ENCODE results near the gene ARSB. TPM values are rescaled to one million over a fixed set of nuclear protein-coding genes. Genes with fewer than 3 reads are reported as not detected.

The ARSB gene
- total and polyA plus RNA-seq, 10 of the 15 experiments (the other 5 are each of a cell fraction or from before 2014, with no cell fraction given), result 1.2 to 8.2 (median 6.1) TPM

DNA sequence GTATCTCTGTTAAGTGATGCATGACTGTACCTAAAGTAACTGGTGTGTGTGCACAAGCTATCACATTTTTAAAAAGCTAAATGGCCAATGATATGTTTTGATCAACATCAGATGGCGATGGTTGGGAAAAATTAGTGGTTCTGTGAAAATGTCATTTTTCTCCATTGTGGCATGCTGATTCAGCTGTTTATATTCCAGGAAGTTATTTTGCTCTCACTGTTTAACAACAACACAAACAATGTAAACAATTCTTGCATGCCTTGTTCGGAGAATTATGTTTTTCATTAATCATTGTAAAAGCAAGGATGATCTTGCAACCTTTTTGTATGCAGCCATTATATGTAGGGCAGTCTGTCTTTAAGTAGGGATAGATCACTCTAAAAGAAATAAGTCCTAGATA is 230.5 kb downstream of the ARSB start:
- H3K79me2 ChIP-seq (ENCODE audit: control insufficient read depth, insufficient read depth, low read length), result no peaks in the 10 kb centered on the region
- in situ Hi-C loops (cut with MboI), result loop anchor here (5.0 kb wide), 1 partner anchor 133 kb away; no protein-coding TSS in a partner anchor
- ChIA-PET SMC1A (ENCODE audit: uncharacterized antibody, unreplicated experiment) (interaction anchor here (0.9 to 7.5 kb wide), 4 partner anchors 11 to 104 kb away, joined by 3 to 100 read pairs (median 24); no protein-coding TSS in a partner anchor), RAD21 (ENCODE audit: unreplicated experiment) (interaction anchor here (1.2 to 7.3 kb wide), 3 partner anchors 9 to 213 kb away, joined by 3 to 132 read pairs (median 4); no protein-coding TSS in a partner anchor), CTCF (interaction anchor here (0.9 to 3.8 kb wide), 3 partner anchors 10 to 18 kb away, joined by 3 to 15 read pairs (median 9); no protein-coding TSS in a partner anchor), POLR2A (interaction anchor here (0.6 to 0.7 kb wide), 5 partner anchors 21 to 388 kb away, joined by 3 to 6 read pairs (median 3); no protein-coding TSS in a partner anchor)
- TF ChIP-seq, protein P1, sequence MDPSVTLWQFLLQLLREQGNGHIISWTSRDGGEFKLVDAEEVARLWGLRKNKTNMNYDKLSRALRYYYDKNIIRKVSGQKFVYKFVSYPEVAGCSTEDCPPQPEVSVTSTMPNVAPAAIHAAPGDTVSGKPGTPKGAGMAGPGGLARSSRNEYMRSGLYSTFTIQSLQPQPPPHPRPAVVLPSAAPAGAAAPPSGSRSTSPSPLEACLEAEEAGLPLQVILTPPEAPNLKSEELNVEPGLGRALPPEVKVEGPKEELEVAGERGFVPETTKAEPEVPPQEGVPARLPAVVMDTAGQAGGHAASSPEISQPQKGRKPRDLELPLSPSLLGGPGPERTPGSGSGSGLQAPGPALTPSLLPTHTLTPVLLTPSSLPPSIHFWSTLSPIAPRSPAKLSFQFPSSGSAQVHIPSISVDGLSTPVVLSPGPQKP (IDR thresholded peaks at IDR 0.05; ENCODE audit: low read depth, low read length), result no peak
- TF ChIP-seq ASH2L (IDR thresholded peaks at IDR 0.05; ENCODE audit: borderline replicate concordance, low read depth) (no peak), JUND (IDR thresholded peaks at IDR 0.05; ENCODE audit: low read depth, low read length) (no peak), STAT1 (conservative IDR thresholded peaks at IDR 0.05) (no peak)
- DNase-seq (ENCODE audit: low read depth, low spot score) (no peak), ATAC-seq (no peak), FAIRE-seq (no peak)
- no peak overlapping the region for H3K4me3 ChIP-seq
- WGBS (ENCODE audit: insufficient coverage, insufficient replicate concordance, low lambda C conversion rate, missing lambda C conversion rate), result 53% methylated on average over 2 of the region's 2 CpGs
- H3K9ac ChIP-seq (ENCODE audit: control insufficient read depth, insufficient read depth, low read length), result no peak overlapping the region
- no TSS peak for BruUV-seq (replicated peaks)
- H3K27ac ChIP-seq (ENCODE audit: control insufficient read depth, insufficient read depth), result no peak overlapping the region
- peaks cover 48% of the 10 kb centered on the region for H3K4me1 ChIP-seq (ENCODE audit: control insufficient read depth, insufficient read depth, low read length)
- no peaks in the 10 kb centered on the region for H3K9me3 ChIP-seq (replicated peaks; ENCODE audit: control insufficient read depth, insufficient read depth, low read length)
- H3K4me2 ChIP-seq (ENCODE audit: control insufficient read depth, insufficient read depth), result no peak overlapping the region
- no peaks in the 10 kb centered on the region for H4K20me1 ChIP-seq (ENCODE audit: control insufficient read depth, insufficient read depth)
- H3K36me3 ChIP-seq (ENCODE audit: control insufficient read depth in 2 of 2, insufficient read depth in 2 of 2, low read length in 1 of 2), result no peaks in the 10 kb centered on the region; a peak in 1 of 4 replicates
- intact Hi-C loops (cut with micrococcal nuclease; ENCODE audit: unreplicated experiment), result loop anchor here (5.0 to 10.0 kb wide), 3 partner anchors 93 to 210 kb away; no protein-coding TSS in a partner anchor
- H2AFZ ChIP-seq (ENCODE audit: control insufficient read depth, low read depth, low read length), result no peak overlapping the region
- no peaks in the 10 kb centered on the region for H3K27me3 ChIP-seq (replicated peaks in 1 of 2; ENCODE audit: control insufficient read depth in 2 of 2, insufficient read depth in 2 of 2, low read length in 1 of 2)

DNA sequence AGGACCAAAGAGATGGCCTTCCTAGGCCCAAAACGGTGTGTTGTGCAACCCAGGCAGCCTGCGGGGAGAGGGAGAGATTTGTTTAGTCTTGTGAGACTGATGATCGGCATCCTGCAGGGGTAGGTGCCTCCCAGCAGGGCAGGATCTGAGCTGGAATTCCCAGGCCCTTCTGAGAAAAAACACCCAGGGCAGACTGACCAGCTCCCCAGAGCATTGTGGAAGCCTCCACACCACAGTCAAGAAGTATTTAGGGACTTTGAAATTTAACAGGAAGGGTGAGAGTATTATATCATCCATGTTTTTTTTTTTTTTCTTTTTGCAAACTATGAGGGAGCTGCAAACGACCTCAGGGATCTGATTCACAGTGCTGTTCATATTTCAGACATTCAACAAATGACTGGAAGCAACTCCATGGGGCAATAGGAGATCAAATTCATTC is 232.0 kb downstream of the ARSB start:
- no peaks in the 10 kb centered on the region for H3K79me2 ChIP-seq (ENCODE audit: control insufficient read depth, insufficient read depth, low read length)
- intact Hi-C loops (cut with micrococcal nuclease; ENCODE audit: unreplicated experiment) (loop anchor here (10.0 kb wide), 1 partner anchor 208 kb away; no protein-coding TSS in a partner anchor), in situ Hi-C loops (cut with MboI) (no loop called here)
- H3K9me3 ChIP-seq (replicated peaks; ENCODE audit: control insufficient read depth, insufficient read depth, low read length), result no peaks in the 10 kb centered on the region
- no peak for ATAC-seq
- ChIA-PET SMC1A (ENCODE audit: uncharacterized antibody, unreplicated experiment) (interaction anchor here (0.8 to 5.0 kb wide), 4 partner anchors 9 to 205 kb away, joined by 3 to 43 read pairs (median 3); no protein-coding TSS in a partner anchor), CTCF (interaction anchor here (0.6 to 0.7 kb wide), 2 partner anchors 19 to 72 kb away, joined by 3 to 6 read pairs; no protein-coding TSS in a partner anchor), RAD21 (ENCODE audit: unreplicated experiment) (interaction anchor here (1.0 kb wide), 1 partner anchor 16 kb away, joined by 4 read pairs; no protein-coding TSS in a partner anchor), POLR2A (interaction anchor here (0.5 to 1.4 kb wide), 3 partner anchors 8 to 456 kb away, joined by 4 to 7 read pairs (median 6); no protein-coding TSS in a partner anchor)
- WGBS (ENCODE audit: insufficient coverage, insufficient replicate concordance, low lambda C conversion rate, missing lambda C conversion rate), result 52% methylated on average over 4 of the region's 4 CpGs
- H3K27me3 ChIP-seq (replicated peaks in 1 of 2; ENCODE audit: control insufficient read depth in 2 of 2, insufficient read depth in 2 of 2, low read length in 1 of 2), result no peaks in the 10 kb centered on the region
- no peaks in the 10 kb centered on the region for H4K20me1 ChIP-seq (ENCODE audit: control insufficient read depth, insufficient read depth)
- DNase-seq (ENCODE audit: low read depth, low spot score), result no peak
- H3K4me3 ChIP-seq, result no peak overlapping the region
- no peaks in the 10 kb centered on the region; a peak in 1 of 4 replicates for H3K36me3 ChIP-seq (ENCODE audit: control insufficient read depth in 2 of 2, insufficient read depth in 2 of 2, low read length in 1 of 2)
- H3K4me1 ChIP-seq (ENCODE audit: control insufficient read depth, insufficient read depth, low read length), result peaks cover 40% of the 10 kb centered on the region
- no TSS peak for BruUV-seq (replicated peaks)
- H2AFZ ChIP-seq (ENCODE audit: control insufficient read depth, low read depth, low read length), result no peak overlapping the region
- no peak overlapping the region for H3K4me2 ChIP-seq (ENCODE audit: control insufficient read depth, insufficient read depth)
- no peak overlapping the region for H3K27ac ChIP-seq (ENCODE audit: control insufficient read depth, insufficient read depth)
- no peak for FAIRE-seq
- H3K9ac ChIP-seq (ENCODE audit: control insufficient read depth, insufficient read depth, low read length), result no peak overlapping the region
- no peak for TF ChIP-seq NBN (IDR thresholded peaks at IDR 0.05)
- TF ChIP-seq JUND (IDR thresholded peaks at IDR 0.05; ENCODE audit: low read depth, low read length), result no peak
- no peak for TF ChIP-seq RBBP5 (conservative IDR thresholded peaks at IDR 0.05)
- TF ChIP-seq RCOR1 (conservative IDR thresholded peaks at IDR 0.05; ENCODE audit: low read depth, low read length), result no peak
- no peak for TF ChIP-seq CHD2 (IDR thresholded peaks at IDR 0.05; ENCODE audit: borderline replicate concordance, low read depth, low read length)
- no peak for TF ChIP-seq JUNB (IDR thresholded peaks at IDR 0.05)
- no peak for TF ChIP-seq ZZZ3 (IDR thresholded peaks at IDR 0.05; ENCODE audit: control insufficient read depth, insufficient read length, low read depth)
- TF ChIP-seq ZNF274 (IDR thresholded peaks at IDR 0.05; ENCODE audit: insufficient read depth, insufficient read length), result no peak
- TF ChIP-seq, protein P2, sequence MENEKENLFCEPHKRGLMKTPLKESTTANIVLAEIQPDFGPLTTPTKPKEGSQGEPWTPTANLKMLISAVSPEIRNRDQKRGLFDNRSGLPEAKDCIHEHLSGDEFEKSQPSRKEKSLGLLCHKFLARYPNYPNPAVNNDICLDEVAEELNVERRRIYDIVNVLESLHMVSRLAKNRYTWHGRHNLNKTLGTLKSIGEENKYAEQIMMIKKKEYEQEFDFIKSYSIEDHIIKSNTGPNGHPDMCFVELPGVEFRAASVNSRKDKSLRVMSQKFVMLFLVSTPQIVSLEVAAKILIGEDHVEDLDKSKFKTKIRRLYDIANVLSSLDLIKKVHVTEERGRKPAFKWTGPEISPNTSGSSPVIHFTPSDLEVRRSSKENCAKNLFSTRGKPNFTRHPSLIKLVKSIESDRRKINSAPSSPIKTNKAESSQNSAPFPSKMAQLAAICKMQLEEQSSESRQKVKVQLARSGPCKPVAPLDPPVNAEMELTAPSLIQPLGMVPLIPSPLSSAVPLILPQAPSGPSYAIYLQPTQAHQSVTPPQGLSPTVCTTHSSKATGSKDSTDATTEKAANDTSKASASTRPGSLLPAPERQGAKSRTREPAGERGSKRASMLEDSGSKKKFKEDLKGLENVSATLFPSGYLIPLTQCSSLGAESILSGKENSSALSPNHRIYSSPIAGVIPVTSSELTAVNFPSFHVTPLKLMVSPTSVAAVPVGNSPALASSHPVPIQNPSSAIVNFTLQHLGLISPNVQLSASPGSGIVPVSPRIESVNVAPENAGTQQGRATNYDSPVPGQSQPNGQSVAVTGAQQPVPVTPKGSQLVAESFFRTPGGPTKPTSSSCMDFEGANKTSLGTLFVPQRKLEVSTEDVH (IDR thresholded peaks at IDR 0.05; ENCODE audit: low read depth, partially characterized antibody), result no peak
- no peak for TF ChIP-seq TCF7 (IDR thresholded peaks at IDR 0.05; ENCODE audit: borderline replicate concordance)
- TF ChIP-seq ZBED1 (IDR thresholded peaks at IDR 0.05; ENCODE audit: borderline replicate concordance), result no peak

Data from GM12878 (cell line).